Brain pericyte (primary cell): ENCODE measurements around the gene FRMD5.

Experiments used
- DNase-seq: peaks from one replicate; pipeline ENCODE4 v3.0.0-alpha.2; 2012; ENCODE audit warnings: low read depth, low spot score

FRMD5 gene

GRCh38 chr15:43975326-43975725, 219.7 kb downstream of the FRMD5 start:
- no peak for DNase-seq

DNA sequence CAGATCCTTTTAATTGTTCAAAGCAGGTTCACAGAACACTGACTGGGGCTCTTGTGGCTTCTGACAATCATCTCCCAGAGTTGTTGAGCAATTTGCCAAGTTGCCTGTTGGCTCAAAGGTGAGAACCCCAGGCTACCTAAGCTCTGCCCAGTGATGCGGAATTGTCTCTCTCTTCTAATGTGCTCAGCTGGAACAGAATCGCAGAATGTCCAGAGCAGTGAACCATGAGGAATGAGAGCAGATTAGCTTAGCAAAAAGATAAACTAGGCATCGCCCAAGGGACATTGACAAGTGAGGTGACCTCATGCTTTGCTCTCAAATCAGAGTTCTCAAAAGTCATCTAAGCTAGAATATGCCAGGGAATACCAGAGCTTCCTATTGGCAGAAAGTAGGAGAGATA, 220.2 kb downstream of the FRMD5 start:
- DNase-seq = no peak

GRCh38 chr15:43969802-43970375, 225.2 kb downstream of the FRMD5 start:
- no peak for DNase-seq

GRCh38 chr15:43968551-43968950, 226.5 kb downstream of the FRMD5 start:
- no peak for DNase-seq

- DNase-seq = no peak
Measured at GRCh38 chr15:43966646-43967045, 228.4 kb downstream of the FRMD5 start.

DNA sequence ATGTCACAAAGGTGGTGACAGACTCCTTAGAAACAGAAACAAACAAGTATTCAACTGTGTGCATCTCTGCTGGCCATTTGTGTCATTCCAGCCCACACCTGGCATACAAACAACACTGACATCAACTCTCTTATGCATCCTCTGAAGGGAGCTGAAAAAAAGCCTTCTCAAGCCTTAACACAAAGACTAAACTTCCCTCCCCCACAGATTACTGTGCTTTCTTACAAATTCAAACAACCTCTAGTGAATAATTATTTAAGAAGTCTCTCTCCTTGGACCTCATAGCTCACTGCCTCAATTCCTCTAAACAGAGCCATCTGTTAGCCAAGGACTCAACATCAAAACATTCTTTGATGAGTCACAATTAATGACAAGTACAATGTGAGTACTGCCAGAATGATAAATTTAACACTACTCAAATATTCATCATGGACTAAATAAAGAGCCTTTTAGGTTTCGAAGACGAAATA, 236.2 kb downstream of the FRMD5 start:
- DNase-seq = no peak

GRCh38 chr15:43957724-43958123, 237.3 kb downstream of the FRMD5 start:
- DNase-seq = no peak

GRCh38 chr15:43955140-43955539, 239.9 kb downstream of the FRMD5 start:
- DNase-seq = no peak

GRCh38 chr15:43954181-43954621, 240.9 kb downstream of the FRMD5 start:
- no peak for DNase-seq

DNA sequence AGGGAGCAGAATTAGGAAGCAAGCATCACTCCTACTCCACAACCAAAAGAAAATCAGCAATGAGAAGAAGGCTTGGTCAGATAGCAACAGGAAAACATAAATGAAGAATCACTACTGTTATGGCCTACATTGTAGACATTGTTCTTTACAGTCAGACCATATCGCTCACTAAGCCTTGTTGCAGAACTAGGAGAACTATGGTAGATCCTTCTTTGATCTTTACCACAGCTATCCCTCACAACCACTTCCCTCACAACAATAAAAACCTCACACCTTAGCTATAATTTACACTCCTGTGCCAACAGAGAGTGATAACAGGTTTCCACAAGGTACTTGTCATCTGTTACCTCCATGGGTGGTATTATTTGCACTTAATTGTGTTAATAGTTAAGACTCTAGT, 241.7 kb downstream of the FRMD5 start:
- no peak for DNase-seq

GRCh38 chr15:43950531-43950930, 244.5 kb downstream of the FRMD5 start:
- no peak for DNase-seq

- DNase-seq = no peak
Measured at GRCh38 chr15:43948691-43949325, 246.3 kb downstream of the FRMD5 start.

- DNase-seq = no peak
Measured at GRCh38 chr15:43943511-43943910, 251.6 kb downstream of the FRMD5 start.

DNA sequence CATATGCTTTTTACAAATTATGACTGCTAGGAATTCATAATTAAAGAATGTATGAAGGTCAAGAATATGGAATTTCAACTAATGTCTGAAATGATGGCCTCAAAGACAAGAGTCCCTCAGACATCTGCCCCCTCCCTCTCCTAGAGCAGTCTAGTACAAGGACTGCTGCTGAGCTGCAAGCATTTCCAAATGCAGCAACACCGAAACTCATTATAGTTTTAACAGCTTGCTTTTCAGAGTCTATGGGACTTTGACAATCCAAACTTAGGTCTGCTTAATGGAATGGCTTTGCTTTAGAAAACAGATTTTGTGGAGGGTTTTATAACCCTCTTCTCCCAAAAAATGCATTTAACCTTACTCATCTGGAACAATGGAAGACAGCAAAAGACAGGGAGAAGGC, 252.9 kb downstream of the FRMD5 start:
- no peak for DNase-seq

DNA sequence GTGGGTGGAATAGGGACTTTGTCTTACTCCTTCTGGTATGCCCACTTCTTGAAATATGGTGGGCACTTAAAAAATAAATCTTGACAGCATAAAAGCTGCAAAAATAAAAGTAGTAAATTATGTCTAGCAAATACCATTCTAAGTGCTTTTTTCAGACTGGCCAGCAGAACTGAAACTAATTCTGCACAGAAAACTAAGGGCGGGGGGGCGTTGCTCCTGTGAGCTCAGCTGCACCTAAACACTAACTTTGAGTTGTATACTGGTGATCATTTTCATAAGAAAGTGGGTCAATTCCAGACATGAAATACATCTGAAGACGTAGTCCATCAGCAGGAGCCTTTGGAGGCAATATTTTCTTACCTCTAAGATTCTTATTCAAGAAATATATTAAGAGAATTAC, 253.5 kb downstream of the FRMD5 start:
- DNase-seq = no peak

- DNase-seq = no peak
Measured at GRCh38 chr15:43941071-43941470, 254.0 kb downstream of the FRMD5 start.

GRCh38 chr15:43939070-43939469, 256.0 kb downstream of the FRMD5 start:
- no peak for DNase-seq

DNA sequence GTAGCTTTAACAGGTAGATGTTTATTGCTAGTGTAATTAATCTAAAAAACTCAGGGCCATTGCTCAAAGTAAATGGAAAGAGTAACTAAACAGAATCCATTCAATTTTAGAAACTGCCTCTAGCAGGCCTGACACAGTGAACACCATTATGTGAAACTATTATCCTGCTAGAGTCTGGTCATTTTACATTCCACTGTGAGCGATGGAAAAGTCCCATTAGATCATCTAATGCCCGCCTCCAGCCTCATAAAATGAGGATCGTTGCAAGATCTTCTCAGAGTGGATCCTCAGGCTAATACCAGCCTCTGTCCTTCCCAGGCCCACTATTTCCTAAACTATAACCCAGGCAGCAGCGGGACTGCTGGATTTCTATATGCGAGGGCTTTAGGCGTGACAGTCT, 260.6 kb downstream of the FRMD5 start:
- DNase-seq = no peak

DNA sequence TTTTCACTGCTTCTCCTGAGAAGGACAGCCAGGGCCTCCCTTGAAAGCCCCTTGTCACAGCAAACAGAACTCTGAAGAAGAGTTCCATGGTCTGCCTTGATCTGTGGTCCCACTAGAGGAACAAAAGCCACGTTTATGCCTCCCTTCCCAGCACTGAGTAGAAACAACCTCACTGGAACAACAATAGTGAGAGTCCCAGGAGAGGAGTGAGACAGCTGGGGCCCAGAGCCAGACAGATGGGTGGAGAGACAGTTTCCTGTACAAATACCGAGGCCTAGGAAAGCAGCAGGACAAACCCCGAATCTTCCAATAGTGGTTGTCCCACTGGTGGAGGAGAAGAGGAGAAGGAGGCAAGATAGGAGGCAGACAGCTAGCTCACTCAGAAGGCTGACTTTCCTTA, 262.2 kb downstream of the FRMD5 start:
- DNase-seq = no peak

DNA sequence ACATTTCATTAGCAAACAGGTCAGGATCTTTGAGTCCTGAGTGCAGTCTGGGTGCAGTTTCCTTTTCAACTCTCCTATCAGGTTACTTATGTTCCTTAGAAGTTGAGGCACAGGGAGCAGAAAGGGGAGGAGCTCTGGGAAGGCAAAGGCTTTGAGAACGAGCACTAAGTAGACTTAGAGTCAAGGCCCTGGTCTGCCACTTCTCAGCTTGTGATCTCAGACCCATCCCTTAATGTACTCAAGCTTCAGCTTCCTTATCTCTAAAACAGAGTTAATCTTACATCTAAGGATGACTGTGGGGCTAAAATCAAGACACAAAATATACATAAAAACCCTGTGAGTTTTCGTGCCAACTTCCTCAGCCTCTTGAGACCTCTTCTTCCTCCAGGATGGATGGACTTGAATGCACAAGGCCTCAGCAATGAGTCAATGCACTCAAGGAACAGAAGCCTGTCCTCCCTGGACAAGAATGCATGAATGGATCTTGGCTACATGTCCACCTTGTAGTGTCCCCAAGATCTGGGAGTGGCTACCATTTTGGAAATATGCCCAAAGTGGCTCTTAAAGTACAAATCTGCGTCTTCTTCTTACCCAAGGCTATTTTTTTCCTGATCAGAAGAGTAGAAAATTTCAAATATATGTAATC, 263.2 kb downstream of the FRMD5 start:
- DNase-seq = no peak

- DNase-seq = no peak
Measured at GRCh38 chr15:43931119-43931518, 264.0 kb downstream of the FRMD5 start.

- DNase-seq = no peak
Measured at GRCh38 chr15:43930556-43930955, 264.5 kb downstream of the FRMD5 start.

DNA sequence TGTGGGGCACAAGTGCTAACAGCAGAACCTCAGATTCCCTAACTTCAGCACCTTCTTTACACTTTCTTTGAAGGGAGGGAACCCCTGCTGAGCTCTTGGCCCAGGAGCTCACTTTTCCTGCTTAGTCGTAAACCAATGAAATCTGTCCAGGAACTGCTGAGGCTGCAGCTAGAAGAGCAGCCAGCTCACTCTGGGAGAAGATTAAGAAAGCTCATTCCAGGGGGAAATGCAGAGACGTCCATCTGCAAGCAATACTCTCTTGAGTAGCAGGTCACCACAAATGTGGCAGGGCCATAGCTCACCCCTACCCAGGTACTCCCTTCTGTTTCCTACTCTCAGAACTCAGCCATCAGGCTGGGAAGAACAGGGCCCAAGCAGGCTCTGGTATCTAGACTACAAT, 265.0 kb downstream of the FRMD5 start:
- DNase-seq = no peak
